Measurements from ENCODE around the gene ADI1.

GRCh38 chr2:3519255-3520205 lies at the start of gene ADI1:
- TF ChIP-seq YY1 (IDR thresholded peaks at IDR 0.05; ENCODE audit: low read depth), result 0 out of 2 replicates have a peak, but pooled peaks have one; percentile 31
- 0 out of 2 replicates have a peak, but pooled peaks have one; percentile 26 for TF ChIP-seq EGR1 (IDR thresholded peaks at IDR 0.05)
- TF ChIP-seq NFIC (IDR thresholded peaks at IDR 0.05), result no peak
- no peak for TF ChIP-seq EP300 (IDR thresholded peaks at IDR 0.05; ENCODE audit: borderline replicate concordance)
- peak; percentile 59; the same call in 1 of the 2 replicates for TF ChIP-seq TAF1 (IDR thresholded peaks at IDR 0.05; ENCODE audit: low read depth)
- no peak; the same call in 1 of the 2 replicates for TF ChIP-seq TCF12 (IDR thresholded peaks at IDR 0.05; ENCODE audit: low read depth)
- no peak for TF ChIP-seq RAD21 (IDR thresholded peaks at IDR 0.05; ENCODE audit: low read depth)
- peak; percentile 88 for TF ChIP-seq MAX (IDR thresholded peaks at IDR 0.05)

Data from Ishikawa (cell line).